CD14-positive monocyte (primary cell): ENCODE data around the gene SF3A1. TPM values are rescaled to one million over a fixed set of nuclear protein-coding genes. Genes with fewer than 3 reads are reported as not detected.

Source experiments
- DNase-seq, 3 donors: peaks; one replicate each; pipeline ENCODE4 v3.0.0-alpha.2; 2011 to 2022
- H2AFZ ChIP-seq: 2 replicates; pipeline ENCODE4 v1.6.0; 2012; ENCODE audit warnings: mild to moderate bottlenecking, low read depth, low read length, inconsistent platforms; ENCODE audit not compliant: insufficient read depth, poor library complexity, severe bottlenecking
- H3K27ac ChIP-seq, 2 donors: 1 replicate in 1 of 2; 2 replicates in 1 of 2; pipeline ENCODE4 v1.5.1; 2012 to 2013; ENCODE audit warnings: low read length in 2 of 2, control low read depth in 1 of 2, inconsistent platforms in 1 of 2, low read depth in 1 of 2, mild to moderate bottlenecking in 1 of 2
- H3K27me3 ChIP-seq, 2 donors: one replicate each; pipeline versions ENCODE4 v1.6.0 to v1.6.1; 2011 to 2013; ENCODE audit warnings: low read length in 2 of 2; ENCODE audit not compliant: control insufficient read depth in 2 of 2, insufficient read depth in 2 of 2
- H3K36me3 ChIP-seq, 2 donors: replicated peaks in 1 of 2; 1 replicate in 1 of 2; 2 replicates in 1 of 2; pipeline versions ENCODE4 v1.5.1 to v1.6.1; 2012 to 2013; ENCODE audit warnings: low read length in 2 of 2, control low read depth in 1 of 2, inconsistent platforms in 1 of 2, mild to moderate bottlenecking in 1 of 2; ENCODE audit not compliant: insufficient read depth in 2 of 2, control insufficient read depth in 1 of 2
- H3K4me1 ChIP-seq, 2 donors: 1 replicate in 1 of 2; 2 replicates in 1 of 2; pipeline versions ENCODE4 v1.5.1 to v1.6.1; 2012 to 2013; ENCODE audit warnings: low read length in 2 of 2, control low read depth in 1 of 2, inconsistent platforms in 1 of 2, mild to moderate bottlenecking in 1 of 2, moderate library complexity in 1 of 2; ENCODE audit not compliant: insufficient read depth in 2 of 2, control insufficient read depth in 1 of 2
- H3K4me2 ChIP-seq: replicated peaks from 2 replicates; pipeline ENCODE3; 2012; ENCODE audit warnings: low read length, moderate library complexity, mild to moderate bottlenecking; ENCODE audit not compliant: poor library complexity, severe bottlenecking; ENCODE audit errors: extremely low read depth
- H3K4me3 ChIP-seq, 3 experiments: fragments of 200-600 bp in 1 of 3; sonication (generic) in 1 of 3; replicated peaks in 1 of 3; 1 replicate in 2 of 3; 2 replicates in 1 of 3; pipeline ENCODE4 v1.5.1; 2011 to 2013; ENCODE audit warnings: low read length in 3 of 3, mild to moderate bottlenecking in 3 of 3, control low read depth in 2 of 3, low read depth in 2 of 3, inconsistent platforms in 1 of 3, moderate library complexity in 1 of 3
- H3K79me2 ChIP-seq: 2 replicates; pipeline ENCODE4 v1.6.0; 2012; ENCODE audit warnings: mild to moderate bottlenecking, control low read depth, inconsistent platforms, low read length, moderate library complexity; ENCODE audit not compliant: insufficient read depth
- H3K9ac ChIP-seq: 2 replicates; pipeline ENCODE4 v1.6.0; 2017; ENCODE audit warnings: low read length, mild to moderate bottlenecking; ENCODE audit not compliant: insufficient read depth, poor library complexity, severe bottlenecking
- H3K9me3 ChIP-seq, 2 donors: replicated peaks in 1 of 2; 1 replicate in 1 of 2; 2 replicates in 1 of 2; pipeline versions ENCODE4 v1.5.1 to v1.6.1; 2012 to 2013; ENCODE audit warnings: low read length in 2 of 2, control low read depth in 1 of 2; ENCODE audit not compliant: control insufficient read depth in 1 of 2, insufficient read depth in 1 of 2
- H4K20me1 ChIP-seq: 2 replicates; pipeline ENCODE4 v1.6.0; 2012; ENCODE audit warnings: mild to moderate bottlenecking, low read length, control low read depth, moderate library complexity; ENCODE audit not compliant: insufficient read depth
- H3K27ac Mint-ChIP-seq, 7 donors: one replicate each; pipeline ENCODE4 v1.8.0; 2020; ENCODE audit warnings: mild to moderate bottlenecking in 7 of 7, mixed read lengths in 7 of 7, moderate library complexity in 6 of 7, inconsistent platforms in 2 of 7
- H3K27me3 Mint-ChIP-seq, 3 donors: one replicate each; pipeline ENCODE4 v1.8.0; 2021 to 2022; ENCODE audit warnings: low read depth in 3 of 3, mild to moderate bottlenecking in 3 of 3, mixed read lengths in 3 of 3, moderate library complexity in 3 of 3, inconsistent platforms in 1 of 3
- H3K36me3 Mint-ChIP-seq, 2 donors: one replicate each; pipeline ENCODE4 v1.8.0; 2020; ENCODE audit warnings: mixed read lengths in 2 of 2, inconsistent platforms in 1 of 2, mild to moderate bottlenecking in 1 of 2
- H3K4me1 Mint-ChIP-seq: one replicate; pipeline ENCODE4 v1.8.0; 2020; ENCODE audit warnings: mild to moderate bottlenecking, mixed read lengths
- H3K4me3 Mint-ChIP-seq, 2 donors: one replicate each; pipeline ENCODE4 v1.8.0; 2020; ENCODE audit warnings: mild to moderate bottlenecking in 2 of 2, mixed read lengths in 2 of 2, moderate library complexity in 1 of 2
- H3K9me3 Mint-ChIP-seq, 7 donors: one replicate each; pipeline ENCODE4 v1.8.0; 2020 to 2022; ENCODE audit warnings: mixed read lengths in 7 of 7, mild to moderate bottlenecking in 6 of 7, moderate library complexity in 6 of 7, inconsistent platforms in 2 of 7
- CTCF ChIP-seq: fragments of 200-600 bp; IDR thresholded peaks from one replicate; pipeline ENCODE4 v1.8.0; 2022; ENCODE audit warnings: antibody characterized with exemption, mild to moderate bottlenecking
- WGBS: methylation state at CpG from one replicate; pipeline ENCODE4 v1.1.5; 2013; ENCODE audit warnings: missing lambda C conversion rate; ENCODE audit not compliant: insufficient coverage; 5-methylcytosine and 5-hydroxymethylcytosine counted together
- intact Hi-C, 2 donors: fragments of 100-400 bp; cut with micrococcal nuclease; formaldehyde crosslinking; loops; one replicate each; pipeline versions ENCODE4 v1.15.0 to v1.15.1; 2023
- polyA plus RNA-seq, 3 donors: library from polyadenylated mRNA; depleted of rRNA in 1 of 3; unstranded in 2 of 3; stranded (reverse) in 1 of 3; fragments of 300-500 nt in 2 of 3; fragments of >200 nt in 1 of 3; fragmentation: Illumina TruSeq in 2 of 3; gene quantifications; 1 replicate in 2 of 3; 2 replicates in 1 of 3; pipeline ENCODE4 v1.2.3, GENCODE V29; 2012 to 2021

SF3A1 gene
- polyA plus RNA-seq, 3 donors: 34.7 to 102 (median 52.1) TPM

DNA sequence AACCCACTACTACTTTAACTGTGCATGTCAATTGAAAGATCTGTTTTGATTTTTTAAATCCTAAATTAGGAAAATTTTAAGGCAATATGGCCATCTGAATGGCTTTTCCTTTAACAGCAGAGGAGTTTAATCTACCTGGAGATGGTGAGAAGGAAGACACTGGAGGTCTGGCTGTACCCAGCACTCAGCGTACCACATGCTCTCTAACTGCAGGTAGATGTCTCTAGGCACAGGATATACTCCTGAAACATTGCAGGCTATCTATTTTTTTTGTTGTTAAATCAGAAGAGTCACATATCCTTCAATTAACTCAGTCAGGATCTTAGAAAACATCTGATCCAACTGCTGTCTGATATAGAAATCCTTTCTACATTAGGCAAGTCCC is 50.1 kb downstream of the SF3A1 start:
- peaks cover 96 to 100% of the 10 kb centered on the region in 2 donors for H3K4me1 ChIP-seq
- H2AFZ ChIP-seq: no peak overlapping the region
- no peak for DNase-seq
- peak overlapping the region; percentile 64 for H3K4me2 ChIP-seq
- H3K9ac ChIP-seq: no peak overlapping the region
- no peak for TF ChIP-seq CTCF
- peak overlapping the region in 1 of 3 experiments; percentile 63 for H3K4me3 ChIP-seq
- Mint-ChIP-seq H3K36me3 (peaks cover 21% of the 10 kb centered on the region in 2 donors), H3K27me3 (no peaks in the 10 kb centered on the region), H3K9me3 (peaks cover 0 to 2% (median 0%) of the 10 kb centered on the region in 7 donors), H3K4me1 (peaks cover 97% of the 10 kb centered on the region), H3K4me3 (peak overlapping the region in 1 of 2 donors; percentile 76), H3K27ac (peak overlapping the region; percentile 84 to 95 (median 93))
- no peaks in the 10 kb centered on the region for H3K9me3 ChIP-seq
- no peaks in the 10 kb centered on the region for H3K27me3 ChIP-seq
- H3K36me3 ChIP-seq: no peaks in the 10 kb centered on the region
- H3K27ac ChIP-seq: peak overlapping the region in 1 of 2 donors; percentile 87
- WGBS: no CpG with 5 or more reads among the region's 1 CpG
- intact Hi-C loops: loop anchor here in 1 of 2 donors (10.0 kb wide), 1 partner anchor 48 kb away; the partner anchor contains the start of genes CCDC157 and SF3A1
- H4K20me1 ChIP-seq: peaks cover 4% of the 10 kb centered on the region
- H3K79me2 ChIP-seq: peaks cover 61% of the 10 kb centered on the region

GRCh38 chr22:30305906-30306626 is 50.6 kb downstream of the SF3A1 start:
- Histone ChIP-seq H3K4me2 (peak overlapping the region; percentile 64), H3K4me1 (peaks cover 96 to 100% of the 10 kb centered on the region in 2 donors), H2AFZ (peak overlapping the region; percentile 29), H3K4me3 (peak overlapping the region in 1 of 3 experiments; percentile 63), H3K36me3 (peaks cover 0 to 2% of the 10 kb centered on the region in 2 donors), H3K9me3 (no peaks in the 10 kb centered on the region), H3K27me3 (no peaks in the 10 kb centered on the region), H4K20me1 (peaks cover 4% of the 10 kb centered on the region), H3K27ac (peak overlapping the region; percentile 76 to 87), H3K79me2 (peaks cover 58% of the 10 kb centered on the region), H3K9ac (peak overlapping the region; percentile 47)
- peak in 2 of 3 donors; percentile 66 to 76 for DNase-seq
- H3K9me3 Mint-ChIP-seq: peaks cover 0 to 2% (median 0%) of the 10 kb centered on the region in 7 donors
- H3K27ac Mint-ChIP-seq: peak overlapping the region; percentile 84 to 95 (median 93)
- 10% methylated on average over 2 of the region's 3 CpGs for WGBS
- intact Hi-C loops: loop anchor here in 1 of 2 donors (10.0 kb wide), 1 partner anchor 49 kb away; the partner anchor contains the start of genes CCDC157 and SF3A1
- peaks cover 0 to 3% (median 0%) of the 10 kb centered on the region in 3 donors for H3K27me3 Mint-ChIP-seq
- H3K4me3 Mint-ChIP-seq: peak overlapping the region; percentile 31 to 76
- TF ChIP-seq CTCF: no peak
- H3K4me1 Mint-ChIP-seq: peaks cover 97% of the 10 kb centered on the region
- peaks cover 25 to 26% of the 10 kb centered on the region in 2 donors for H3K36me3 Mint-ChIP-seq
